ENCODE data around the gene MZB1.
"Not testable (repeated sequence)": the region's sequence is repeated elsewhere in the genome, so short reads cannot be mapped to it uniquely, and the experiment has no call there.

The MZB1 gene

GRCh38 chr5:139410121-139410992 is 20.6 kb upstream of the MZB1 start:
- TF ChIP-seq CTCF (IDR thresholded peaks at IDR 0.05; ENCODE audit: low read depth, low read length), result no peak
- H3K4me3 ChIP-seq (ENCODE audit: low read depth, low read length), result no peak overlapping the region

- H3K4me3 ChIP-seq (ENCODE audit: low read depth, low read length), result not testable (repeated sequence)
These were observed 19.4 kb upstream of the MZB1 start for GRCh38 chr5:139409116-139409515.

- H3K4me3 ChIP-seq (ENCODE audit: low read depth, low read length), result no peak overlapping the region
- no peak for TF ChIP-seq CTCF (IDR thresholded peaks at IDR 0.05; ENCODE audit: low read depth, low read length)
These were observed 18.5 kb upstream of the MZB1 start for GRCh38 chr5:139408191-139408590.

- no peak for TF ChIP-seq CTCF (IDR thresholded peaks at IDR 0.05; ENCODE audit: low read depth, low read length)
- no peak overlapping the region for H3K4me3 ChIP-seq (ENCODE audit: low read depth, low read length)
These were observed 17.8 kb upstream of the MZB1 start for GRCh38 chr5:139407517-139407916.

- TF ChIP-seq CTCF (IDR thresholded peaks at IDR 0.05; ENCODE audit: low read depth, low read length), result no peak
- H3K4me3 ChIP-seq (ENCODE audit: low read depth, low read length), result no peak overlapping the region
These were observed 17.2 kb upstream of the MZB1 start for GRCh38 chr5:139406963-139407362.

GRCh38 chr5:139404484-139404840 is 14.7 kb upstream of the MZB1 start:
- H3K4me3 ChIP-seq (ENCODE audit: low read depth, low read length), result peak overlapping the region; percentile 66
- no peak for TF ChIP-seq CTCF (IDR thresholded peaks at IDR 0.05; ENCODE audit: low read depth, low read length)

- peak within 1 kb of the TSS; percentile 66 for H3K4me3 ChIP-seq (ENCODE audit: low read depth, low read length)
- TF ChIP-seq CTCF (IDR thresholded peaks at IDR 0.05; ENCODE audit: low read depth, low read length), result no peak
These were observed 14.2 kb upstream of the MZB1 start, which contains the start of gene SPATA24 for GRCh38 chr5:139403787-139404483. SPATA24 (minus strand) TSS chr5:139404089; CDS start chr5:139404060, 29 bp downstream.

Data from WI38 (cell line).